WTC11 (cell line): ENCODE results near the gene DGKG. TPM values are rescaled to one million over a fixed set of nuclear protein-coding genes. Genes with fewer than 3 reads are reported as not detected.

ENCODE experiments used
- ATAC-seq: fragments of 200-7000 bp; cut with Tn5 transposase; 2 replicates; pipeline ENCODE4 v1.10.0; 2021; ENCODE audit warnings: mild to moderate bottlenecking, moderate library complexity
- CTCF ChIA-PET: fragments of 300-600 bp; sonication (Branson Sonifier 250); formaldehyde crosslinking; loops from one replicate; lab custom pipeline; 2021; ENCODE audit warnings: antibody characterized with exemption; lab: Charles Lee
- POLR2A ChIA-PET: fragments of 350-600 bp; sonication (Branson Sonifier 250); formaldehyde crosslinking; loops from one replicate; lab custom pipeline; 2021; ENCODE audit warnings: antibody characterized with exemption; lab: Charles Lee
- DNase-seq: peaks from one replicate; pipeline ENCODE4 v3.0.0; 2021; ENCODE audit warnings: low spot score
- H3K27ac Mint-ChIP-seq: 2 replicates; pipeline ENCODE4 v1.8.0; 2021; ENCODE audit warnings: mixed read lengths
- H3K27me3 Mint-ChIP-seq: 2 replicates; pipeline ENCODE4 v1.8.0; 2021; ENCODE audit warnings: low read depth, mild to moderate bottlenecking, moderate library complexity, mixed read lengths
- H3K36me3 Mint-ChIP-seq: 2 replicates; pipeline ENCODE4 v1.8.0; 2021; ENCODE audit warnings: mixed read lengths
- H3K4me1 Mint-ChIP-seq: 2 replicates; pipeline ENCODE4 v1.8.0; 2022; ENCODE audit warnings: mixed read lengths
- H3K4me3 Mint-ChIP-seq: 2 replicates; pipeline ENCODE4 v1.8.0; 2021; ENCODE audit warnings: mild to moderate bottlenecking, moderate library complexity, mixed read lengths
- H3K9me3 Mint-ChIP-seq: 2 replicates; pipeline ENCODE4 v1.8.0; 2021; ENCODE audit warnings: mixed read lengths
- CREB1 ChIP-seq: sonication (generic); formaldehyde crosslinking; IDR thresholded peaks from 2 replicates; pipeline ENCODE4 v1.8.0; 2023; ENCODE audit warnings: mild to moderate bottlenecking, missing genetic modification reagents
- ELF4 ChIP-seq: sonication (generic); formaldehyde crosslinking; IDR thresholded peaks from 2 replicates; pipeline ENCODE4 v1.8.1; 2022; ENCODE audit warnings: low read depth, mild to moderate bottlenecking, moderate library complexity, missing genetic modification reagents
- ESRRA ChIP-seq: sonication (generic); formaldehyde crosslinking; IDR thresholded peaks from 2 replicates; pipeline ENCODE4 v1.8.1; 2022; ENCODE audit warnings: mild to moderate bottlenecking, missing genetic modification reagents, borderline replicate concordance
- FOXK1 ChIP-seq: sonication (generic); formaldehyde crosslinking; IDR thresholded peaks from 2 replicates; pipeline ENCODE4 v1.8.0; 2022; ENCODE audit warnings: mild to moderate bottlenecking, moderate library complexity, missing genetic modification reagents
- GRHL2 ChIP-seq: fragments of 250-450 bp; sonication (Bioruptor Pico); IDR thresholded peaks from 2 replicates; pipeline ENCODE4 v1.8.0; 2022; ENCODE audit warnings: mild to moderate bottlenecking, moderate library complexity; ENCODE audit not compliant: insufficient replicate concordance, severe bottlenecking
- HMGA2 ChIP-seq: fragments of 250-450 bp; sonication (Bioruptor Pico); IDR thresholded peaks from 2 replicates; pipeline ENCODE4 v1.4.0; 2021; ENCODE audit warnings: mild to moderate bottlenecking, moderate library complexity
- MYBL2 ChIP-seq: sonication (generic); formaldehyde crosslinking; IDR thresholded peaks from 2 replicates; pipeline ENCODE4 v1.8.1; 2023; ENCODE audit warnings: mild to moderate bottlenecking, moderate library complexity, missing genetic modification reagents
- PRRX2 ChIP-seq: fragments of 250-450 bp; sonication (Bioruptor Pico); IDR thresholded peaks from 2 replicates; pipeline ENCODE4 v1.8.0; 2021; ENCODE audit warnings: mild to moderate bottlenecking
- SP1 ChIP-seq: sonication (generic); formaldehyde crosslinking; conservative IDR thresholded peaks from 2 replicates; pipeline ENCODE4 v1.8.1; 2022; ENCODE audit warnings: missing genetic modification reagents
- TP53 ChIP-seq: sonication (generic); formaldehyde crosslinking; IDR thresholded peaks from 2 replicates; pipeline ENCODE4 v1.8.1; 2023; ENCODE audit warnings: mild to moderate bottlenecking, missing genetic modification reagents
- ZBTB21 ChIP-seq: sonication (generic); formaldehyde crosslinking; IDR thresholded peaks from 2 replicates; pipeline ENCODE4 v1.8.1; 2023; ENCODE audit warnings: mild to moderate bottlenecking, missing genetic modification reagents, borderline replicate concordance
- ZNF138 ChIP-seq: sonication (generic); formaldehyde crosslinking; conservative IDR thresholded peaks from 2 replicates; pipeline ENCODE4 v1.8.1; 2022; ENCODE audit warnings: mild to moderate bottlenecking, moderate library complexity, missing genetic modification reagents
- ZNF232 ChIP-seq: sonication (generic); formaldehyde crosslinking; IDR thresholded peaks from 2 replicates; pipeline ENCODE4 v1.8.0; 2022; ENCODE audit warnings: mild to moderate bottlenecking, missing genetic modification reagents
- ZNF263 ChIP-seq: sonication (generic); formaldehyde crosslinking; IDR thresholded peaks from 2 replicates; pipeline ENCODE4 v1.8.1; 2022; ENCODE audit warnings: low read depth, mild to moderate bottlenecking, moderate library complexity, missing genetic modification reagents
- ZNF317 ChIP-seq: sonication (generic); formaldehyde crosslinking; IDR thresholded peaks from 2 replicates; pipeline ENCODE4 v1.8.1; 2023; ENCODE audit warnings: low read depth, mild to moderate bottlenecking, moderate library complexity, missing genetic modification reagents, borderline replicate concordance
- ZNF416 ChIP-seq: fragments of 250-450 bp; sonication (Bioruptor Pico); IDR thresholded peaks from 2 replicates; pipeline ENCODE4 v1.9.0; 2021; ENCODE audit warnings: mild to moderate bottlenecking, inconsistent platforms
- total RNA-seq: library from RNA; stranded (reverse); gene quantifications from 3 replicates; pipeline ENCODE4 v1.2.3, GENCODE V29; 2021
- TF ChIP-seq, protein P1 (sequence below): sonication (generic); formaldehyde crosslinking; IDR thresholded peaks from 2 replicates; pipeline ENCODE4 v1.8.1; 2023; ENCODE audit warnings: mild to moderate bottlenecking, missing genetic modification reagents, moderate library complexity
- TF ChIP-seq, protein P2 (sequence below): fragments of 250-450 bp; sonication (Bioruptor Pico); IDR thresholded peaks from 2 replicates; pipeline ENCODE4 v1.9.0; 2021; ENCODE audit warnings: moderate library complexity, mild to moderate bottlenecking, inconsistent platforms, borderline replicate concordance
- TF ChIP-seq, protein P3 (sequence below): sonication (generic); formaldehyde crosslinking; IDR thresholded peaks from 2 replicates; pipeline ENCODE4 v1.8.0; 2023; ENCODE audit warnings: mild to moderate bottlenecking, missing genetic modification reagents
- TF ChIP-seq, protein P4 (sequence below): sonication (generic); formaldehyde crosslinking; IDR thresholded peaks from 2 replicates; pipeline ENCODE4 v1.8.0; 2023; ENCODE audit warnings: missing genetic modification reagents
- TF ChIP-seq, protein P5 (sequence below): sonication (generic); formaldehyde crosslinking; IDR thresholded peaks from 2 replicates; pipeline ENCODE4 v1.8.1; 2023; ENCODE audit warnings: mild to moderate bottlenecking, moderate library complexity, missing genetic modification reagents
- TF ChIP-seq, protein P6 (sequence below): sonication (generic); formaldehyde crosslinking; IDR thresholded peaks from 2 replicates; pipeline ENCODE4 v1.8.0; 2022; ENCODE audit warnings: mild to moderate bottlenecking, missing genetic modification reagents
- TF ChIP-seq, protein P7 (sequence below): sonication (generic); formaldehyde crosslinking; IDR thresholded peaks from 2 replicates; pipeline ENCODE4 v1.8.0; 2022; ENCODE audit warnings: mild to moderate bottlenecking, missing genetic modification reagents

DGKG gene
- total RNA-seq, 1 experiment from 2014 or later, result 0.92 TPM

DNA sequence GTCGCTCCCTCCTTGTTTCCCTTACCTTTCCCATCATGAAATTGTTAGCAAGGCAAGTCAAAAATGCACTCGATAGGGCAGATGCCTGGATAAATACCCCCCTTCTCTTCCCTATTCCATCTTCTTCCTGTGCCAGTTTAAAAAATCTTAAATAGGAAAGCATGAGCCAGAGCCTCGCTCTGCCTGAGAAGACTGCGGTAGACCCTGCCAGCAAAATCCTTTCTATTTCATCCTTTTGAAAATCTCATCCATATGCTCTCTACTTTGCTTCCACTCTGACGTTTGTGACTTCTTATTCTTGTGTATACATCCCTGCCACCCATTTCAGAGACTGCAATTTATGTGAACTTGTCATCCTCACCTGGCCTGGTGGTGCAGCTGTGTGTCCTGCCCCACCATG lies 138.6 kb downstream of the DGKG start (continued):
- no peak for TF ChIP-seq ZNF416 (CRISPR knock-in tag)
- no peak for TF ChIP-seq FOXK1
- TF ChIP-seq ZNF263 (CRISPR knock-in tag), result no peak
- TF ChIP-seq TP53 (CRISPR knock-in tag), result no peak

DNA sequence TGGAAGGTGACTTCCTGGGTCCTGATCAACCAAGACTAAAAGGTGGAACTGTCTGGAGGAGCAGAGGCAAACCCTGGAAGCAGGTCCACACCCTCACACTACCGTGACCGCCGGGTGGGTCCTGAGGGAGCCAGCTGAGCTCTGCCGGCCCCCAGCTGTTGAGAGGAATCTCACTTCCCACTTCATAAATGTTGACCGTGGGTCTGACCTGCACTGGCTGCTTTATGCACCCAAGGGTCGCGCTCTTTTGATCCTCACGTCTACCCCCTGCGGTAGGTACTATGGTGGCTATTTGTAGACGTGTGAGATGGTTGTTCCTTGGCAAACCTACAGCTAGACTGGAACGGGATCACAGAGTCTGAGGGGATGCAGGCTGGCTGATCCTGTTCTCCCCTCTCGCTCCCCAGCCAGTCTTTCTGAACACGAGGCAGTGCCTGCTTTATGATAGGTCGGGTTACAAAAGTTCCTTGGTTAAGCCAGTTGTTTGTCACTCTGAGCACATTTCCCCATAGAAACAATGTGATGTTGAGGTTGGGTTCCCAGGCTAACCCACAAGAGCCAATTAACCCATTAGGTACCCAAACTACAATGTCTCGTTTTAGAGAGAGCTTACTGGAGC lies 140.2 kb downstream of the DGKG start:
- no peaks in the 10 kb centered on the region for H3K36me3 Mint-ChIP-seq
- H3K27me3 Mint-ChIP-seq, result no peaks in the 10 kb centered on the region
- ChIA-PET CTCF (interaction anchor here (1.0 to 3.1 kb wide), 5 partner anchors 9 to 39 kb away, joined by 3 to 14 read pairs (median 6); no protein-coding TSS in a partner anchor), POLR2A (no interaction called here)
- H3K9me3 Mint-ChIP-seq, result no peaks in the 10 kb centered on the region
- H3K4me3 Mint-ChIP-seq, result no peak overlapping the region
- no peak overlapping the region for H3K27ac Mint-ChIP-seq
- ATAC-seq, result no peak
- no peak for DNase-seq
- TF ChIP-seq, protein P1, sequence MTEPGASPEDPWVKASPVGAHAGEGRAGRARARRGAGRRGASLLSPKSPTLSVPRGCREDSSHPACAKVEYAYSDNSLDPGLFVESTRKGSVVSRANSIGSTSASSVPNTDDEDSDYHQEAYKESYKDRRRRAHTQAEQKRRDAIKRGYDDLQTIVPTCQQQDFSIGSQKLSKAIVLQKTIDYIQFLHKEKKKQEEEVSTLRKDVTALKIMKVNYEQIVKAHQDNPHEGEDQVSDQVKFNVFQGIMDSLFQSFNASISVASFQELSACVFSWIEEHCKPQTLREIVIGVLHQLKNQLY (CRISPR knock-in tag), result no peak
- TF ChIP-seq, all 79 proteins: peak for 0
- H3K4me1 Mint-ChIP-seq, result peaks cover 25% of the 10 kb centered on the region

DNA sequence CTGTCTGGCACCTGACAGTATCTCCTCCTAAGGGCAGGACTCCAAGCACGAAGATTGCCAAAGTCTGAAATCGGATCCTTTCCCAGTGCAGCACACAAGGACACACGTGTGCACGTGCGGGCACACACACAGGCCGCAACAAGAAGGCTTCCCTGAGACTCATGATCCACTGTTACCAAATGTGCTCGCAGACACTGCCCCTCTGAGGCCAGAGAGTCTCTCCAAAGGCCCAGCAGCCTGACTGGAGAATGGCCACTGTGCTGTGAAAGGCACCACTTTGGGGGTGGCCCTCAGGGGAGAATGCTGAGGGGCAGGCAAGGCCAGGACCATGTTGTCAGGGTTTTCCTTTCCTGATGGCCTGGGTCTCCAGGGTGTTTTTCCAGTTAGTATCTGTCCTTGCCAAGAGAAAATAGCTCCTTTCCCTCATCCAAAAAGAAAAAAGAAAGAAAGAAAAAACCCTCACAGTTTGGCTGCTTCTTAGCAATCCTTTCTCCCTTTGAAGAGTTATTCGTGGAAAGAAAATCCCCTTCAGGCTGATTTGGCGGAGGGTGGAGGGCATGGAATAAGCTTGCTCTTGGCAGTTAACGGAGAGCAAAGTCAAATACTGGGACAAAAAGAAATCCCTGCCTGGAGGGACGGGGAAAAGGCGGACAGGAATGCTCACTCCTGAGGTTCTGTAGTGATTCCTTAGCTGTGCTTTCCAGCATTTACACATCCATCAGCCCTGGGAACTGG lies 141.0 kb downstream of the DGKG start:
- ATAC-seq (peak; percentile 73), DNase-seq (peak; percentile 35)
- POLR2A ChIA-PET, result no interaction called here
- Mint-ChIP-seq H3K27ac (no peak overlapping the region), H3K36me3 (no peaks in the 10 kb centered on the region), H3K27me3 (no peaks in the 10 kb centered on the region), H3K4me1 (peaks cover 27% of the 10 kb centered on the region), H3K4me3 (no peak overlapping the region), H3K9me3 (no peaks in the 10 kb centered on the region)
- TF ChIP-seq MYBL2 (no peak), CREB1 (CRISPR knock-in tag) (no peak), ZNF138 (CRISPR knock-in tag) (no peak), HMGA2 (CRISPR knock-in tag) (no peak), ZNF232 (CRISPR knock-in tag) (no peak), ESRRA (CRISPR knock-in tag) (no peak), ZBTB21 (CRISPR knock-in tag) (no peak), PRRX2 (no peak), ELF4 (CRISPR knock-in tag) (no peak), GRHL2 (CRISPR knock-in tag) (no peak), ZNF317 (CRISPR knock-in tag) (no peak), SP1 (CRISPR knock-in tag) (no peak)
- TF ChIP-seq, protein P2, sequence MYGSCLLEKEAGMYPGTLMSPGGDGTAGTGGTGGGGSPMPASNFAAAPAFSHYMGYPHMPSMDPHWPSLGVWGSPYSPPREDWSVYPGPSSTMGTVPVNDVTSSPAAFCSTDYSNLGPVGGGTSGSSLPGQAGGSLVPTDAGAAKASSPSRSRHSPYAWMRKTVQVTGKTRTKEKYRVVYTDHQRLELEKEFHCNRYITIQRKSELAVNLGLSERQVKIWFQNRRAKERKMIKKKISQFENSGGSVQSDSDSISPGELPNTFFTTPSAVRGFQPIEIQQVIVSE, result no peak
- TF ChIP-seq, protein P3, sequence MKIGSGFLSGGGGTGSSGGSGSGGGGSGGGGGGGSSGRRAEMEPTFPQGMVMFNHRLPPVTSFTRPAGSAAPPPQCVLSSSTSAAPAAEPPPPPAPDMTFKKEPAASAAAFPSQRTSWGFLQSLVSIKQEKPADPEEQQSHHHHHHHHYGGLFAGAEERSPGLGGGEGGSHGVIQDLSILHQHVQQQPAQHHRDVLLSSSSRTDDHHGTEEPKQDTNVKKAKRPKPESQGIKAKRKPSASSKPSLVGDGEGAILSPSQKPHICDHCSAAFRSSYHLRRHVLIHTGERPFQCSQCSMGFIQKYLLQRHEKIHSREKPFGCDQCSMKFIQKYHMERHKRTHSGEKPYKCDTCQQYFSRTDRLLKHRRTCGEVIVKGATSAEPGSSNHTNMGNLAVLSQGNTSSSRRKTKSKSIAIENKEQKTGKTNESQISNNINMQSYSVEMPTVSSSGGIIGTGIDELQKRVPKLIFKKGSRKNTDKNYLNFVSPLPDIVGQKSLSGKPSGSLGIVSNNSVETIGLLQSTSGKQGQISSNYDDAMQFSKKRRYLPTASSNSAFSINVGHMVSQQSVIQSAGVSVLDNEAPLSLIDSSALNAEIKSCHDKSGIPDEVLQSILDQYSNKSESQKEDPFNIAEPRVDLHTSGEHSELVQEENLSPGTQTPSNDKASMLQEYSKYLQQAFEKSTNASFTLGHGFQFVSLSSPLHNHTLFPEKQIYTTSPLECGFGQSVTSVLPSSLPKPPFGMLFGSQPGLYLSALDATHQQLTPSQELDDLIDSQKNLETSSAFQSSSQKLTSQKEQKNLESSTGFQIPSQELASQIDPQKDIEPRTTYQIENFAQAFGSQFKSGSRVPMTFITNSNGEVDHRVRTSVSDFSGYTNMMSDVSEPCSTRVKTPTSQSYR (CRISPR knock-in tag), result no peak
- TF ChIP-seq, protein P4, sequence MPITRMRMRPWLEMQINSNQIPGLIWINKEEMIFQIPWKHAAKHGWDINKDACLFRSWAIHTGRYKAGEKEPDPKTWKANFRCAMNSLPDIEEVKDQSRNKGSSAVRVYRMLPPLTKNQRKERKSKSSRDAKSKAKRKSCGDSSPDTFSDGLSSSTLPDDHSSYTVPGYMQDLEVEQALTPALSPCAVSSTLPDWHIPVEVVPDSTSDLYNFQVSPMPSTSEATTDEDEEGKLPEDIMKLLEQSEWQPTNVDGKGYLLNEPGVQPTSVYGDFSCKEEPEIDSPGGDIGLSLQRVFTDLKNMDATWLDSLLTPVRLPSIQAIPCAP (CRISPR knock-in tag), result no peak
- TF ChIP-seq, protein P5, sequence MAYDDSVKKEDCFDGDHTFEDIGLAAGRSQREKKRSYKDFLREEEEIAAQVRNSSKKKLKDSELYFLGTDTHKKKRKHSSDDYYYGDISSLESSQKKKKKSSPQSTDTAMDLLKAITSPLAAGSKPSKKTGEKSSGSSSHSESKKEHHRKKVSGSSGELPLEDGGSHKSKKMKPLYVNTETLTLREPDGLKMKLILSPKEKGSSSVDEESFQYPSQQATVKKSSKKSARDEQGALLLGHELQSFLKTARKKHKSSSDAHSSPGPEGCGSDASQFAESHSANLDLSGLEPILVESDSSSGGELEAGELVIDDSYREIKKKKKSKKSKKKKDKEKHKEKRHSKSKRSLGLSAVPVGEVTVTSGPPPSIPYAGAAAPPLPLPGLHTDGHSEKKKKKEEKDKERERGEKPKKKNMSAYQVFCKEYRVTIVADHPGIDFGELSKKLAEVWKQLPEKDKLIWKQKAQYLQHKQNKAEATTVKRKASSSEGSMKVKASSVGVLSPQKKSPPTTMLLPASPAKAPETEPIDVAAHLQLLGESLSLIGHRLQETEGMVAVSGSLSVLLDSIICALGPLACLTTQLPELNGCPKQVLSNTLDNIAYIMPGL (CRISPR knock-in tag), result no peak
- TF ChIP-seq, protein P6, sequence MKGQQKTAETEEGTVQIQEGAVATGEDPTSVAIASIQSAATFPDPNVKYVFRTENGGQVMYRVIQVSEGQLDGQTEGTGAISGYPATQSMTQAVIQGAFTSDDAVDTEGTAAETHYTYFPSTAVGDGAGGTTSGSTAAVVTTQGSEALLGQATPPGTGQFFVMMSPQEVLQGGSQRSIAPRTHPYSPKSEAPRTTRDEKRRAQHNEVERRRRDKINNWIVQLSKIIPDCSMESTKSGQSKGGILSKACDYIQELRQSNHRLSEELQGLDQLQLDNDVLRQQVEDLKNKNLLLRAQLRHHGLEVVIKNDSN, result no peak
- TF ChIP-seq, protein P7, sequence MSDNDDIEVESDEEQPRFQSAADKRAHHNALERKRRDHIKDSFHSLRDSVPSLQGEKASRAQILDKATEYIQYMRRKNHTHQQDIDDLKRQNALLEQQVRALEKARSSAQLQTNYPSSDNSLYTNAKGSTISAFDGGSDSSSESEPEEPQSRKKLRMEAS, result no peak
- CTCF ChIA-PET, result interaction anchor here (1.0 to 3.1 kb wide), 7 partner anchors 8 to 278 kb away, joined by 3 to 14 read pairs (median 6); no protein-coding TSS in a partner anchor
